ENCODE results near the gene TNFAIP6.

- TF ChIP-seq CTCF (IDR thresholded peaks at IDR 0.05): no peak
- no peak for TF ChIP-seq EZH2 (IDR thresholded peaks at IDR 0.05; ENCODE audit: borderline replicate concordance, insufficient read depth, low read depth, low read length, poor library complexity, severe bottlenecking)
These were observed 38.4 kb downstream of the TNFAIP6 start for GRCh38 chr2:151395509-151396374.

Data from B cell (primary cell).